H1 (cell line): Measurements from ENCODE around the gene CSTF2T. TPM values are rescaled to one million over a fixed set of nuclear protein-coding genes. Genes with fewer than 3 reads are reported as not detected.

Source experiments
- CTCF ChIA-PET: fragments of 300-600 bp; sonication (Branson Sonifier 250); formaldehyde crosslinking; loops from one replicate; lab custom pipeline; 2021; ENCODE audit not compliant: partially characterized antibody; lab: Charles Lee
- POLR2A ChIA-PET: fragments of 300-600 bp; sonication (Branson Sonifier 250); formaldehyde crosslinking; loops from one replicate; lab custom pipeline; 2021; ENCODE audit warnings: inconsistent platforms; ENCODE audit not compliant: partially characterized antibody; lab: Charles Lee
- DNase-seq, 2 experiments: peaks; one replicate each; pipeline versions ENCODE4 v3.0.0 to v3.0.0-alpha.2; 2010 to 2022; ENCODE audit warnings: low spot score in 2 of 2, low read depth in 1 of 2, mixed read lengths in 1 of 2
- FAIRE-seq: peaks from 2 replicates; lab custom pipeline; 2011; peaks lifted over from hg19 to GRCh38; lab: Jason Lieb, UNC
- H2AFZ ChIP-seq: 2 replicates; pipeline ENCODE4 v1.8.1; 2012; ENCODE audit warnings: low read length, inconsistent platforms
- H2AK5ac ChIP-seq: 2 replicates; pipeline ENCODE4 v1.6.1; 2013; ENCODE audit warnings: low read depth, low read length
- H2BK120ac ChIP-seq: replicated peaks from 2 replicates; pipeline ENCODE3; 2013; ENCODE audit warnings: low read depth, low read length, inconsistent platforms
- H2BK12ac ChIP-seq: 2 replicates; pipeline ENCODE4 v1.6.1; 2013; ENCODE audit warnings: low read depth, low read length
- H2BK15ac ChIP-seq: 2 replicates; pipeline ENCODE4 v1.6.1; 2013; ENCODE audit warnings: low read length
- H2BK20ac ChIP-seq: 2 replicates; pipeline ENCODE4 v1.6.1; 2013; ENCODE audit warnings: low read length
- H2BK5ac ChIP-seq: 2 replicates; pipeline ENCODE4 v1.6.1; 2013; ENCODE audit warnings: low read depth, low read length
- H3K14ac ChIP-seq: 2 replicates; pipeline ENCODE4 v1.6.1; 2013; ENCODE audit warnings: inconsistent platforms; ENCODE audit not compliant: insufficient read length
- H3K18ac ChIP-seq: 2 replicates; pipeline ENCODE4 v1.6.1; 2013; ENCODE audit warnings: low read length; ENCODE audit errors: extremely low read depth
- H3K23ac ChIP-seq: 2 replicates; pipeline ENCODE4 v1.6.1; 2013; ENCODE audit warnings: inconsistent platforms; ENCODE audit not compliant: insufficient read length
- H3K23me2 ChIP-seq: 2 replicates; pipeline ENCODE4 v1.6.1; 2013; ENCODE audit warnings: low read depth, low read length
- H3K27ac ChIP-seq: 2 replicates; pipeline ENCODE4 v1.6.1; 2011; ENCODE audit warnings: low read depth, low read length, inconsistent platforms
- H3K27me3 ChIP-seq, 4 experiments: replicated peaks in 1 of 4; 1 replicate in 1 of 4; 2 replicates in 3 of 4; pipeline versions ENCODE4 v1.6.1 to v1.8.1; 2011 to 2013; ENCODE audit warnings: low read length in 3 of 4, mild to moderate bottlenecking in 3 of 4, inconsistent platforms in 2 of 4, mixed read lengths in 2 of 4, moderate library complexity in 1 of 4; ENCODE audit not compliant: control insufficient read depth in 3 of 4, insufficient read depth in 3 of 4; ENCODE audit errors: extremely low read depth in 1 of 4
- H3K36me3 ChIP-seq, 4 experiments: 2 replicates each; pipeline versions ENCODE4 v1.6.1 to v1.8.1; 2011 to 2013; ENCODE audit warnings: mild to moderate bottlenecking in 4 of 4, low read length in 3 of 4, moderate library complexity in 2 of 4, control low read depth in 1 of 4, inconsistent platforms in 1 of 4; ENCODE audit not compliant: insufficient read depth in 4 of 4, control insufficient read depth in 2 of 4
- H3K4ac ChIP-seq: replicated peaks from 2 replicates; pipeline ENCODE3; 2013; ENCODE audit warnings: low read length, low read depth, mixed read lengths, inconsistent platforms; ENCODE audit not compliant: insufficient read length
- H3K4me1 ChIP-seq, 4 experiments: replicated peaks in 1 of 4; 1 replicate in 1 of 4; 2 replicates in 3 of 4; pipeline versions ENCODE4 v1.6.1 to v1.8.1; 2011 to 2013; ENCODE audit warnings: low read length in 3 of 4, inconsistent platforms in 2 of 4, mixed read lengths in 1 of 4; ENCODE audit not compliant: insufficient read depth in 4 of 4, control insufficient read depth in 3 of 4
- H3K4me2 ChIP-seq, 2 experiments: 2 replicates each; pipeline versions ENCODE4 v1.6.1 to v1.8.1; 2011 to 2013; ENCODE audit warnings: low read depth in 2 of 2, low read length in 2 of 2, control low read depth in 1 of 2, inconsistent platforms in 1 of 2, mild to moderate bottlenecking in 1 of 2; ENCODE audit not compliant: insufficient read depth in 1 of 2
- H3K4me3 ChIP-seq, 4 experiments: fragments of 200-600, 300-600 bp in 1 of 4; sonication (generic), shearing (Covaris generic), sonication (Bioruptor Twin) in 1 of 4; 2 replicates each; pipeline versions ENCODE4 v1.5.1 to v1.8.1; 2011 to 2016; ENCODE audit warnings: low read length in 4 of 4, low read depth in 3 of 4, control low read depth in 2 of 4, inconsistent platforms in 2 of 4, mild to moderate bottlenecking in 2 of 4, mixed read lengths in 1 of 4, moderate library complexity in 1 of 4; ENCODE audit not compliant: insufficient read depth in 2 of 4; ENCODE audit errors: extremely low read depth in 1 of 4
- H3K56ac ChIP-seq: replicated peaks from 2 replicates; pipeline ENCODE3; 2013; ENCODE audit warnings: low read depth, mild to moderate bottlenecking, mixed read lengths, low read length, inconsistent platforms; ENCODE audit not compliant: insufficient read length
- H3K79me1 ChIP-seq: 2 replicates; pipeline ENCODE4 v1.6.1; 2013; ENCODE audit warnings: low read depth, low read length, control low read depth
- H3K79me2 ChIP-seq, 2 experiments: 2 replicates each; pipeline versions ENCODE4 v1.6.1 to v1.8.1; 2012 to 2013; ENCODE audit warnings: low read length in 2 of 2, mild to moderate bottlenecking in 2 of 2, inconsistent platforms in 1 of 2; ENCODE audit not compliant: insufficient read depth in 2 of 2, control insufficient read depth in 1 of 2
- H3K9ac ChIP-seq, 4 experiments: replicated peaks in 1 of 4; 1 replicate in 1 of 4; 2 replicates in 3 of 4; pipeline versions ENCODE4 v1.6.1 to v1.8.1; 2011 to 2013; ENCODE audit warnings: low read depth in 3 of 4, low read length in 3 of 4, control low read depth in 2 of 4, mild to moderate bottlenecking in 2 of 4, moderate library complexity in 2 of 4, inconsistent platforms in 1 of 4; ENCODE audit errors: extremely low read depth in 1 of 4
- H3K9me3 ChIP-seq, 2 experiments: 2 replicates each; pipeline versions ENCODE4 v1.6.1 to v1.8.1; 2012 to 2013; ENCODE audit warnings: mild to moderate bottlenecking in 2 of 2, moderate library complexity in 2 of 2, control low read depth in 1 of 2, inconsistent platforms in 1 of 2, low read depth in 1 of 2, low read length in 1 of 2, mixed read lengths in 1 of 2; ENCODE audit not compliant: insufficient read depth in 2 of 2
- H4K20me1 ChIP-seq, 2 experiments: replicated peaks in 1 of 2; 2 replicates each; pipeline versions ENCODE3 to v1.8.1; 2011 to 2013; ENCODE audit warnings: inconsistent platforms in 2 of 2, low read length in 2 of 2, mild to moderate bottlenecking in 1 of 2; ENCODE audit not compliant: insufficient read depth in 2 of 2, control insufficient read depth in 1 of 2
- H4K5ac ChIP-seq: 2 replicates; pipeline ENCODE4 v1.6.1; 2013; ENCODE audit warnings: low read length, low read depth, mixed read lengths, inconsistent platforms; ENCODE audit not compliant: insufficient read length
- H4K8ac ChIP-seq: 2 replicates; pipeline ENCODE4 v1.8.0; 2013; ENCODE audit warnings: mild to moderate bottlenecking, moderate library complexity, low read length, inconsistent platforms; ENCODE audit not compliant: insufficient read depth; ENCODE audit errors: extremely low read depth
- H4K91ac ChIP-seq: replicated peaks from 2 replicates; pipeline ENCODE3; 2013; ENCODE audit warnings: low read length, mixed read lengths, inconsistent platforms; ENCODE audit not compliant: insufficient read length
- CBX5 ChIP-seq: fragments of 300-800, 300-1000 bp; sonication (generic); IDR thresholded peaks from 2 replicates; pipeline ENCODE4 v1.7.1; 2016; ENCODE audit warnings: antibody characterized with exemption, low read length, low read depth
- CEBPB ChIP-seq: IDR thresholded peaks from 2 replicates; pipeline ENCODE4 v1.6.1; 2012; ENCODE audit warnings: low read depth, low read length
- CTBP2 ChIP-seq: IDR thresholded peaks from 2 replicates; pipeline ENCODE4 v1.7.0; 2011; ENCODE audit warnings: borderline replicate concordance, mild to moderate bottlenecking, moderate library complexity, mixed read lengths, low read length; ENCODE audit not compliant: insufficient read depth, insufficient read length
- GABPA ChIP-seq: IDR thresholded peaks from 2 replicates; pipeline ENCODE4 v1.6.1; 2011; ENCODE audit warnings: mild to moderate bottlenecking, low read length, moderate library complexity, borderline replicate concordance; ENCODE audit not compliant: insufficient read depth
- RAD21 ChIP-seq, 2 experiments: IDR thresholded peaks in 1 of 2; conservative IDR thresholded peaks in 1 of 2; 2 replicates each; pipeline ENCODE4 v1.6.1; 2011; ENCODE audit warnings: low read depth in 2 of 2, low read length in 2 of 2, improper control_type of control experiment in 1 of 2, inconsistent platforms in 1 of 2, mild to moderate bottlenecking in 1 of 2, moderate library complexity in 1 of 2
- RNF2 ChIP-seq: fragments of 200-900, 300-1000 bp; sonication (generic); IDR thresholded peaks from 2 replicates; pipeline ENCODE4 v1.7.1; 2016; ENCODE audit warnings: borderline replicate concordance, low read depth, mild to moderate bottlenecking, antibody characterized with exemption, low read length; ENCODE audit not compliant: poor library complexity, severe bottlenecking; ENCODE audit errors: missing control alignments
- RXRA ChIP-seq: IDR thresholded peaks from 2 replicates; pipeline ENCODE4 v1.6.1; 2011; ENCODE audit warnings: low read depth, mild to moderate bottlenecking, low read length, moderate library complexity; ENCODE audit not compliant: insufficient read depth
- SP2 ChIP-seq: IDR thresholded peaks from 2 replicates; pipeline ENCODE4 v1.6.1; 2012; ENCODE audit warnings: mild to moderate bottlenecking, low read length, inconsistent platforms
- TEAD4 ChIP-seq: IDR thresholded peaks from 2 replicates; pipeline ENCODE4 v1.6.1; 2012; ENCODE audit warnings: low read depth, low read length, inconsistent platforms, mixed read lengths
- YY1 ChIP-seq: IDR thresholded peaks from 2 replicates; pipeline ENCODE4 v1.6.1; 2011; ENCODE audit warnings: low read depth, mild to moderate bottlenecking, low read length
- WGBS, 2 experiments: shearing (Covaris generic) in 1 of 2; methylation state at CpG; one replicate each; pipeline versions ENCODE4 v1.1.6 to v1.1.7; 2013 to 2015; ENCODE audit warnings: low lambda C conversion rate in 2 of 2, mixed read lengths in 2 of 2, inconsistent platforms in 1 of 2, low coverage in 1 of 2, missing lambda C conversion rate in 1 of 2; ENCODE audit not compliant: insufficient replicate concordance in 2 of 2, insufficient coverage in 1 of 2, insufficient read length in 1 of 2; ENCODE audit errors: extremely low coverage in 1 of 2, missing lambda C conversion rate in 1 of 2; 5-methylcytosine and 5-hydroxymethylcytosine counted together
- polyA plus RNA-seq, 7 experiments: library from polyadenylated mRNA; depleted of rRNA in 3 of 7; stranded (reverse) in 5 of 7; unstranded in 2 of 7; fragments of >200 nt in 5 of 7; fragments of 200-250 nt in 2 of 7; gene quantifications; 1 replicate in 5 of 7; 2 replicates in 1 of 7; 4 replicates in 1 of 7; pipeline versions ENCODE4 v1.2.1 to v1.2.3, GENCODE V29; 2011 to 2013; ENCODE audit warnings: missing spikeins in 2 of 7, mixed read lengths in 2 of 7
- total RNA-seq: library from RNA; stranded (reverse); fragmentation: NEBNext Ultra II Directional; extraction: Animal tissue kit (Norgen Biotek cat#: 25700); gene quantifications from 2 replicates; pipeline ENCODE4 v1.2.1, GENCODE V29; 2021
- TF ChIP-seq, protein P1 (sequence below), 3 experiments: IDR thresholded peaks; 1 replicate in 2 of 3; 2 replicates in 1 of 3; pipeline versions ENCODE4 v1.5.1 to v1.6.1; 2011; ENCODE audit warnings: low read length in 3 of 3, mild to moderate bottlenecking in 3 of 3, inconsistent platforms in 2 of 3, low read depth in 1 of 3, moderate library complexity in 1 of 3; ENCODE audit not compliant: insufficient read depth in 1 of 3; ENCODE audit errors: control extremely low read depth in 1 of 3

The CSTF2T gene
- total and polyA plus RNA-seq, 2 of the 8 experiments (the other 6 are each of a cell fraction or from before 2014, with no cell fraction given): 9.4 to 32.4 TPM

DNA sequence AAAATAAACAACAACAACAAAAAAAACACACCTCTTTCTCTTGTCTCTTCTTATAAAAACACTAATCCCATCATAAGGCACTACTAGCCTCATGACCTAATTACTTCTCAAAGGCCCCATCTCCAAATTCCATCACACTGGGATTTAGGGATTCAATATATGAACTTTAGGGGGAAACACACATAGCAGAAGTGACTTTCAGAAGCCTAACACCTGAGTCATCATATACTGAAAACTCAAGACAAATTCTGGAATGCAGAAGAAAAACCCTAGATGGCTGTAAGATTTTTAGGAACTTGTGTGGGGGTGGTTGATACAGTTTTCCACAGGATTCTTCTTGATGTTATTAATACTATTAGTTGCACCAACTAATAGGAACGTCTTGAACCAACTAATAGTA lies 33.7 kb upstream of the CSTF2T start:
- Histone ChIP-seq H4K91ac (no peak overlapping the region), H3K23me2 (no peaks in the 10 kb centered on the region), H3K27ac (no peak overlapping the region), H2BK20ac (no peak overlapping the region), H2AK5ac (no peak overlapping the region), H3K18ac (no peak overlapping the region), H4K20me1 (no peaks in the 10 kb centered on the region), H3K9me3 (no peaks in the 10 kb centered on the region), H3K4me3 (no peak overlapping the region), H3K23ac (no peak overlapping the region), H2BK12ac (no peak overlapping the region), H4K5ac (no peak overlapping the region), H3K4ac (no peak overlapping the region), H3K4me2 (no peak overlapping the region), H3K14ac (no peak overlapping the region), H3K27me3 (no peaks in the 10 kb centered on the region), H2BK120ac (no peak overlapping the region), H3K36me3 (no peaks in the 10 kb centered on the region), H3K4me1 (no peaks in the 10 kb centered on the region), H3K79me2 (no peaks in the 10 kb centered on the region), H3K79me1 (no peaks in the 10 kb centered on the region), H2AFZ (no peak overlapping the region), H2BK15ac (no peak overlapping the region), H2BK5ac (no peak overlapping the region), H3K9ac (no peak overlapping the region), H4K8ac (no peak overlapping the region), H3K56ac (no peak overlapping the region)
- CTCF ChIA-PET: interaction anchor here (1.0 kb wide), 1 partner anchor 46 kb away, joined by 4 read pairs; no protein-coding TSS in a partner anchor
- DNase-seq (no peak), FAIRE-seq (no peak)
- POLR2A ChIA-PET: no interaction called here
- WGBS, 2 experiments: 95% methylated on average over 1 of the region's 1 CpG; no CpG with 5 or more reads in 1 of the 2 experiments
- TF ChIP-seq GABPA (no peak), RNF2 (no peak), TEAD4 (no peak), CTBP2 (no peak), YY1 (no peak), RXRA (no peak), RAD21 (IDR thresholded peaks at IDR 0.05 in 1 of 2, conservative IDR thresholded peaks at IDR 0.05 in 1 of 2; ENCODE audit: low read depth in 2 of 2, low read length in 2 of 2) (no peak), SP2 (no peak), CEBPB (no peak), CBX5 (no peak)
- TF ChIP-seq, protein P1, sequence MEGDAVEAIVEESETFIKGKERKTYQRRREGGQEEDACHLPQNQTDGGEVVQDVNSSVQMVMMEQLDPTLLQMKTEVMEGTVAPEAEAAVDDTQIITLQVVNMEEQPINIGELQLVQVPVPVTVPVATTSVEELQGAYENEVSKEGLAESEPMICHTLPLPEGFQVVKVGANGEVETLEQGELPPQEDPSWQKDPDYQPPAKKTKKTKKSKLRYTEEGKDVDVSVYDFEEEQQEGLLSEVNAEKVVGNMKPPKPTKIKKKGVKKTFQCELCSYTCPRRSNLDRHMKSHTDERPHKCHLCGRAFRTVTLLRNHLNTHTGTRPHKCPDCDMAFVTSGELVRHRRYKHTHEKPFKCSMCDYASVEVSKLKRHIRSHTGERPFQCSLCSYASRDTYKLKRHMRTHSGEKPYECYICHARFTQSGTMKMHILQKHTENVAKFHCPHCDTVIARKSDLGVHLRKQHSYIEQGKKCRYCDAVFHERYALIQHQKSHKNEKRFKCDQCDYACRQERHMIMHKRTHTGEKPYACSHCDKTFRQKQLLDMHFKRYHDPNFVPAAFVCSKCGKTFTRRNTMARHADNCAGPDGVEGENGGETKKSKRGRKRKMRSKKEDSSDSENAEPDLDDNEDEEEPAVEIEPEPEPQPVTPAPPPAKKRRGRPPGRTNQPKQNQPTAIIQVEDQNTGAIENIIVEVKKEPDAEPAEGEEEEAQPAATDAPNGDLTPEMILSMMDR (IDR thresholded peaks at IDR 0.05; ENCODE audit: control extremely low read depth in 1 of 3, insufficient read depth in 1 of 3, low read depth in 1 of 3, low read length in 3 of 3): no peak
